Measurements from ENCODE around the gene EEF1B2.

- TF ChIP-seq POLR2AphosphoS5 (IDR thresholded peaks at IDR 0.05; ENCODE audit: low read depth, low read length) (no peak), REST (IDR thresholded peaks at IDR 0.05; ENCODE audit: insufficient read depth in 1 of 2, low read depth in 2 of 2, low read length in 2 of 2) (no peak), TAF1 (IDR thresholded peaks at IDR 0.05; ENCODE audit: borderline replicate concordance, insufficient read depth, low read length) (no peak), FOXP2 (optimal IDR thresholded peaks at IDR 0.05; ENCODE audit: borderline replicate concordance, extremely low read depth, extremely low read length, insufficient read depth) (no peak), SIN3A (IDR thresholded peaks at IDR 0.05; ENCODE audit: borderline replicate concordance, insufficient read depth, low read length) (no peak)
Observed at GRCh38 chr2:206208900-206209299, 49.2 kb downstream of the EEF1B2 start.
